Activated naive CD8-positive, alpha-beta T cell (primary cell): ENCODE results near the gene ZSCAN30.
A peak's percentile ranks its signal among the peaks of the same experiment; 100 is the strongest.

ENCODE experiments used
- H3K27ac Mint-ChIP-seq: one replicate; pipeline ENCODE4 v1.8.0; 2021; ENCODE audit warnings: mixed read lengths
- H3K27me3 Mint-ChIP-seq: one replicate; pipeline ENCODE4 v1.8.0; 2021; ENCODE audit warnings: mixed read lengths
- H3K36me3 Mint-ChIP-seq: one replicate; pipeline ENCODE4 v1.8.0; 2021; ENCODE audit warnings: mixed read lengths
- H3K4me1 Mint-ChIP-seq: one replicate; pipeline ENCODE4 v1.8.0; 2021; ENCODE audit warnings: low read depth, mixed read lengths
- H3K4me3 Mint-ChIP-seq: one replicate; pipeline ENCODE4 v1.8.0; 2021; ENCODE audit warnings: mild to moderate bottlenecking, mixed read lengths
- H3K9me3 Mint-ChIP-seq: one replicate; pipeline ENCODE4 v1.8.0; 2021; ENCODE audit warnings: low read depth, mixed read lengths

The ZSCAN30 gene

DNA sequence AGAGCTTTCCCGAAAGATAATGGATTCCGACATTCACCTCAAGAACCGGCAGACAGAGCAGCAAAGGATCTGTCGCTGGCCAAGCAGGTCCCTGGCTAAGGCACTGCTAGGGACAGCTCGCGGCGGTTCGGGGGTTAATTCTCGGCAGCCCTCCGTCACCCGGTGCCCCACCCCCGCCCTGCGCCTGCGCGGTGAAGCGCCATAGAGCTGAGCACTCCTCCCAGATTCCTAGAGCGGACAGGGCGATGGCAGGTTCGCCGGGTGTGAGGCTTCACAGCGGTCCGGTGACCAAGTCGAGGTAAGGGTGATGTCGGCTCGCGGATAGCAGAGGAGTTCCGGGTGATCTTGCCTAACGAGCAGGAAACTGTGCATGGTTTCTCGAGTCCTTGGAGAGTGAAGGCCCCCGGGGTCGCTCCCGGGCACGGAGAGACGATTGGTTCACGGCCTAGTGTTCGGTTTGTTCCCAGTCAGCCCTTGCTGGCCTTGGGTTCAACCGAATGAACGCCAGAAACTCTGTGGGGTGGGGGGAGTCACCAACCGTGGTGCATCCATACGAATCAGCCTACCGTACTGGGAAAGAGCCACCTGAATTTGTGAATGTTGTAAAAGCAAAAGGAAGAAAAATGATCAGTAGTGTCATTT lies at the start of gene ZSCAN30:
Gene ZSCAN30, minus strand, starts transcription at position 136 of the 642 bp plus-strand sequence. CDS start 25,877 bp downstream, outside the sequence.
- Mint-ChIP-seq H3K4me3 (peak within 1 kb of the TSS; percentile 99), H3K4me1 (peaks cover 63% of the 10 kb centered on the region)

DNA sequence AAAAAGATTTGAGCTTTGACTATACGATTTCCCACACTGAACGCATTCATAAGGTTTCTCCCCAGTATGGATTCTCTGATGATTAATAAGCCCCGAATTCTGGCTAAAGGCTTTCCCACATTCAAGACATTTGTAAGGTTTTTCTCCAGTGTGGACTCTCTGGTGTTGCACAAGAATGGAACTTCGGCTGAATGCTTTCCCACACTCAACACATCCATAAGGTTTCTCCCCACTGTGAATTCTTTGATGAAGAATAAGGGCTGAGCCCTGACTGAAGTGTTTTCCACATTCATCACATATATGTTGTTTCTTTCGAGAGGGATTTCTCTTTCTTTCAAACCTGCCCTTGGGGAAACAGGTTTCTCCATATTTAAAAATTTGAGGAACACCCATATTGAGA lies 47.3 kb upstream of the ZSCAN30 start:
- peaks cover 18% of the 10 kb centered on the region for H3K36me3 Mint-ChIP-seq
- H3K27me3 Mint-ChIP-seq, result no peaks in the 10 kb centered on the region
- H3K27ac Mint-ChIP-seq, result peak overlapping the region; percentile 47
- no peaks in the 10 kb centered on the region for H3K9me3 Mint-ChIP-seq
- no peak overlapping the region for H3K4me3 Mint-ChIP-seq
- H3K4me1 Mint-ChIP-seq, result peaks cover 70% of the 10 kb centered on the region

More for the DNA sequence above, at the start of gene ZSCAN30:
- Mint-ChIP-seq H3K27me3 (no peaks in the 10 kb centered on the region), H3K27ac (peak within 1 kb of the TSS; percentile 95), H3K9me3 (peaks cover 9% of the 10 kb centered on the region), H3K36me3 (peaks cover 27% of the 10 kb centered on the region)

DNA sequence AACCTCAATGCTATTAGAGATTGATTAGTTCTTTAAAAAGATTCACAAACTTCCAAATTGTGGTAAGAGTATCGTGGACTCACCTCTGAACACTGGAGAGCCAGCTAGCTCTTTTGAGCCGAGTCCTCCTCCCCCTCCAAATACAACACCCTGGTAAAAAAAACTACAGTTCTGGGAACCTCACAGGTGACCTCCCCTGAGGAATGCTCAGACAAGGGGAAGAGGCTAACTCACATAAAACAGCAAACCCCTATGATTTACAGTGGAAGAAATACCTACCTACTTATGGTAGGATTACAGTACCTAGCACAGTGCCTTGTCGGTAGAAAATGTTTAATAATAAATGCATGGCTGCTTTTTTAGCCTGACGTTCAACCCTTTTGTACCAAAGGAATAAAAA lies 45.8 kb upstream of the ZSCAN30 start:
- Mint-ChIP-seq H3K4me1 (peaks cover 61% of the 10 kb centered on the region), H3K27ac (no peak overlapping the region), H3K9me3 (no peaks in the 10 kb centered on the region), H3K36me3 (peaks cover 18% of the 10 kb centered on the region), H3K4me3 (no peak overlapping the region), H3K27me3 (no peaks in the 10 kb centered on the region)

- Mint-ChIP-seq H3K4me1 (peaks cover 52% of the 10 kb centered on the region), H3K4me3 (no peak overlapping the region), H3K27me3 (no peaks in the 10 kb centered on the region), H3K9me3 (no peaks in the 10 kb centered on the region), H3K27ac (no peak overlapping the region), H3K36me3 (peaks cover 18% of the 10 kb centered on the region)
Observed at GRCh38 chr18:35334821-35335220, 44.8 kb upstream of the ZSCAN30 start.

- H3K9me3 Mint-ChIP-seq, result no peaks in the 10 kb centered on the region
- peaks cover 46% of the 10 kb centered on the region for H3K4me1 Mint-ChIP-seq
- H3K4me3 Mint-ChIP-seq, result no peak overlapping the region
- no peak overlapping the region for H3K27ac Mint-ChIP-seq
- peaks cover 18% of the 10 kb centered on the region for H3K36me3 Mint-ChIP-seq
- no peaks in the 10 kb centered on the region for H3K27me3 Mint-ChIP-seq
Observed at GRCh38 chr18:35334212-35334611, 44.2 kb upstream of the ZSCAN30 start.

- H3K27ac Mint-ChIP-seq, result no peak overlapping the region
- peaks cover 22% of the 10 kb centered on the region for H3K36me3 Mint-ChIP-seq
- H3K27me3 Mint-ChIP-seq, result no peaks in the 10 kb centered on the region
- no peak overlapping the region for H3K4me3 Mint-ChIP-seq
- peaks cover 21% of the 10 kb centered on the region for H3K4me1 Mint-ChIP-seq
- no peaks in the 10 kb centered on the region for H3K9me3 Mint-ChIP-seq
Observed at GRCh38 chr18:35331367-35332087, 41.5 kb upstream of the ZSCAN30 start.

DNA sequence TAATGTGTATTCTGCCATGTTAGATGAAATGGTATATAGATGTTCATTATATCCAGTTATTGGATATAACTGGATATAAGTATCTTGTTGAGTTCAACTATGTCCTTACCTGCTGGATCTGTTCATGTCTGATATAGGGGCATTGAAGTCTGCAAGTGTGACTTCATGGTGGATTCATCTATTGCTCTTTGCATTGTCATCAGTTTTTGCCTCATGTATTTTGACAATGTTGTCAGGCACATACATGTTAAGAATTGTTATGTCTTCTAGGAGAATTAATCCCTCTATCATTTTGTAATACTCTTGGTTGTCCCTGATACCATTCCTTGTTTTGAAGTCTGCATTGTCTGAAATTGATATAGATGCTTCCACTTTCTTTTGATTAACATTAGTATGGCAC lies 38.8 kb upstream of the ZSCAN30 start:
- Mint-ChIP-seq H3K4me3 (no peak overlapping the region), H3K27ac (no peak overlapping the region), H3K27me3 (no peaks in the 10 kb centered on the region), H3K36me3 (peaks cover 13% of the 10 kb centered on the region), H3K9me3 (no peaks in the 10 kb centered on the region), H3K4me1 (peaks cover 5% of the 10 kb centered on the region)

DNA sequence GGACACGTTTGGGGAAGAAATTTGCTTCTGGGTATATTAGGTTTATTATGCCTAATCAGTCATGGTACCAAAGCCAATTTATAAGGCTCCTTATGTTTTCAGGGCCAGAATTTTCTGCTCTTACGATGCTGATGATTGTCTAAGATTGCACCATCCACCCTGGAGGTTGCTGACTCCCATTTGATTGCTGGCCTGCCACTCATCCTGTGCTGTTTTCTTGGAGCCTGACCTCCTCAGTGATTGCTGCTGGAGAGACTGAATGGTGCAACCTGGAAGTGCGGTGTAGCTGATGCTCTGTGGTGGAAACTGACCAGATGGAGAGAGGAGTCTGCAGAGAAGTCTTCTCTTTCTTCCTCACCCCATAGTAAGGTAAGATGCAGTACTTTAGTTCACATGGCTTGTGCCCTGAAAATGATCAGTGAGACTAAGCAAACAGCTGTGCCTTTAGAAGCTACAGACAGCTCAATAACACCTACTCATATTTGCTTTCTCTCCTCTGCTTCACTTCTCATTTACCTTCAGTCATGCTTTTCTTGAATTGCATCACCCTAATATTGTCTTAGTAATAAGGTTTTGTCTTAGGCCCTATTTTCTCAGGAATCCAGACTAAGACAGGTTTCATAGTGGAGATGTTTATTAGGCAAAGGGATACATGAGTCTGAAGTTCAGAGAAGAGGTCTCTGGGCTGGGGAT lies 36.8 kb upstream of the ZSCAN30 start:
- Mint-ChIP-seq H3K9me3 (no peaks in the 10 kb centered on the region), H3K36me3 (peaks cover 7% of the 10 kb centered on the region), H3K4me1 (no peaks in the 10 kb centered on the region), H3K27ac (no peak overlapping the region), H3K4me3 (no peak overlapping the region), H3K27me3 (no peaks in the 10 kb centered on the region)

DNA sequence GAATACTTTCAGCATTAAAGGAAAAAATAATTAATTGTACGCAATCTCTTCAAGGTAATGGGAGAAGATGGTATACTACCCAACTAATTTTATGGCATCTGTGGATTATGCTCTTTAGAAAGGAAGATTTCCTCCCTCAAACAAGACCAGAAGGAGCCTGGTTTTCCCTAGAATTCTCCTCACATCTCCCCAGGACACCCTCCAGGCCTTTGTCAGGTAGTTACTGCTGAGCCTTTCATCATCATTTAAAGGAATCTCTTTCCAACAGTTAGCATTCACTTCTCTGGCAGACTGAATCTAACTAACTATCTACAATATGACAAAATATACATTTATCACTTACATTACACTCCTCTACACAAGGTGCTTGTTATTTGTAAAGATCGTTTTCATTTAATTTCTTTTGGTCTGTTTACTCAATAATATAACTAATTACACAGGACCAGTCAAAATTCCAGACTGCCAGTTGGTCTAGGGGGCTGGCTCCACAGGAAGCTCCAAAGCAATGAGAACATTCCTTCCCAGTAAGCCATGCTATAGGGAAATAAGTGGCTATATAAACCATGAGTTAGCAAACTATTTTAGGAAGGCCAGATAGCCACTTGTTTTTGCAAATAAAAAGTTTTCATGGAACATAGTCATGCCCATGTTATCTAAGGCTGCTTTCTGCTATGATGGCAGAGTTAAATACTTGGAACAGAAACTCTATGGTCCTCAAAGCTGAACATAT lies 35.1 kb upstream of the ZSCAN30 start:
- H3K27me3 Mint-ChIP-seq, result no peaks in the 10 kb centered on the region

DNA sequence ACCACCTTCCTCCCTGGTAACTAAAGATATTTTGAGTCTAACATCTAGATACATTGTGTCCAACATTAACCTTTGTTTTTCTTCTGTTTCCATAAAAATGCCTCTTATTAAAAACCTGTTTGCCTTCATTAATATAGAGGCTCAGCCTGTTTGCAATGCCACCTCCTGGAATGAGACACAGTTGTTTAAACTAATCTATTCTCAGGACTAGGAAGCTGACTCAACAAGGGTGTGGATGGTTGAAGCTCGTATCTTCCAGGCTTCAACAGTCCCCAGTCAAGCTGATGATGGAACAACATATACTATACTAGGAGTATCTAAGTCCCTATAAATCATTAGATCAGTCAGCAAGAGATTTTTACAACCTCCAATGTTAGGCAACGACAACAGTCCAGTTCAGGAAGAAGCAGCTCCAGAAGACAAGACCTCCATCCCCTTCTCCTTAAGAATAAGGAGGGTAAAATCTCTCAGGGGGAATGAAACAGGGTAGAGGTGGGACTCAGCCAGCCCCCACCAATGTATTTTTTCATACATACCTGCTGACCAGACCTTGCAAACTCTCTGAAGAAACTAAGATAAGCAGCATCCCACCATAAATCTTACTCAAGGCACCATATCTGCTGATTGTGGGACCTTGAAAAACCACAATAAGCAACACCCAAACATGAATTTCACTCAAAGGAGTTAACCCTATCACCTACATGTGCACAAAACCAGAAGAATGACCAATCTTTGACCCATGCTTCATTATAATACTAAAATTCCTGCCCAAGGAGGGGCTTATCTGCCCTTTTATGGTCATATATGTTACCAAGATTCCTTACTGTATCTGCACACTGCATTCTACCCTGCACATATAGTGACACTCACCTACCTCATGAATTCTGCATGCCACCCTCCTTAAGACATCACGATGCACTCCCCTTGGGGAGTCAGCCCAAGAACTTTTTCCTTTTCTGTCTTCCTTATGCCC lies 32.7 kb upstream of the ZSCAN30 start:
- Mint-ChIP-seq H3K4me3 (no peak overlapping the region), H3K27ac (no peak overlapping the region), H3K4me1 (no peaks in the 10 kb centered on the region), H3K36me3 (peaks cover 7% of the 10 kb centered on the region), H3K9me3 (no peaks in the 10 kb centered on the region), H3K27me3 (no peaks in the 10 kb centered on the region)

More for the DNA sequence above, 35.1 kb upstream of the ZSCAN30 start:
- no peak overlapping the region for H3K4me3 Mint-ChIP-seq
- peaks cover 7% of the 10 kb centered on the region for H3K36me3 Mint-ChIP-seq
- H3K27ac Mint-ChIP-seq, result no peak overlapping the region
- no peaks in the 10 kb centered on the region for H3K4me1 Mint-ChIP-seq
- no peaks in the 10 kb centered on the region for H3K9me3 Mint-ChIP-seq

- H3K4me1 Mint-ChIP-seq, result no peaks in the 10 kb centered on the region
- H3K27ac Mint-ChIP-seq, result no peak overlapping the region
- H3K36me3 Mint-ChIP-seq, result peaks cover 45% of the 10 kb centered on the region
- H3K4me3 Mint-ChIP-seq, result no peak overlapping the region
- H3K9me3 Mint-ChIP-seq, result peaks cover 50% of the 10 kb centered on the region
- no peaks in the 10 kb centered on the region for H3K27me3 Mint-ChIP-seq
Observed at GRCh38 chr18:35311496-35311895, 21.5 kb upstream of the ZSCAN30 start.

DNA sequence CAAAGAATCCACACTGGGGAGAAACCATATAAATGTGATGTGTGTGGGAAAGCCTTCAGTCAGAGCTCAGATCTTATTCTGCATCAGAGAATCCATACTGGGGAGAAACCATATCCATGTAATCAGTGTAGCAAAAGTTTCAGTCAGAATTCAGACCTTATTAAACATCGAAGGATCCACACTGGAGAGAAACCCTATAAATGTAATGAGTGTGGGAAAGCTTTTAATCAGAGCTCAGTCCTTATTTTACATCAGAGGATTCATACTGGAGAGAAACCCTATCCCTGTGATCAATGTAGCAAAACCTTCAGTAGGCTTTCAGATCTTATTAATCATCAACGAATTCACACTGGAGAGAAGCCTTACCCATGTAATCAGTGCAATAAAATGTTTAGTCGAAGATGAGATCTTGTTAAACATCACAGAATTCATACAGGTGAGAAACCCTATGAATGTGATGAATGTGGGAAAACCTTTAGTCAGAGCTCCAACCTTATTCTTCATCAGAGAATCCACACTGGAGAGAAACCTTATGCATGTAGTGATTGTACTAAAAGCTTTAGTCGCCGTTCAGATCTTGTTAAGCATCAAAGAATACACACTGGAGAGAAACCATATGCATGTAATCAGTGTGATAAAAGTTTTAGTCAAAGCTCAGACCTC lies 16.7 kb upstream of the ZSCAN30 start:
- no peak overlapping the region for H3K4me3 Mint-ChIP-seq
- H3K9me3 Mint-ChIP-seq, result peaks cover 54% of the 10 kb centered on the region
- H3K27me3 Mint-ChIP-seq, result no peaks in the 10 kb centered on the region
- no peak overlapping the region for H3K27ac Mint-ChIP-seq
- peaks cover 63% of the 10 kb centered on the region for H3K36me3 Mint-ChIP-seq
- H3K4me1 Mint-ChIP-seq, result no peaks in the 10 kb centered on the region

GRCh38 chr18:35303610-35304009 lies 13.6 kb upstream of the ZSCAN30 start:
- Mint-ChIP-seq H3K9me3 (peaks cover 61% of the 10 kb centered on the region), H3K36me3 (peaks cover 76% of the 10 kb centered on the region), H3K4me1 (no peaks in the 10 kb centered on the region), H3K27me3 (no peaks in the 10 kb centered on the region), H3K4me3 (no peak overlapping the region), H3K27ac (no peak overlapping the region)
